HEK293T (cell line): ENCODE measurements around the gene ANKFY1.

Experiments
- ARNT ChIP-seq: fragments of 450-650 bp; IDR thresholded peaks from 2 replicates; pipeline ENCODE4 v1.6.1; 2017; ENCODE audit warnings: mild to moderate bottlenecking
- BHLHE40 ChIP-seq: fragments of 450-650 bp; IDR thresholded peaks from 2 replicates; pipeline ENCODE4 v1.6.1; 2016; ENCODE audit warnings: mild to moderate bottlenecking, moderate library complexity, borderline replicate concordance
- CTBP1 ChIP-seq: fragments of 450-650 bp; IDR thresholded peaks from 2 replicates; pipeline ENCODE4 v1.6.1; 2016; ENCODE audit warnings: borderline replicate concordance
- ELF4 ChIP-seq: fragments of 450-650 bp; IDR thresholded peaks from 2 replicates; pipeline ENCODE4 v1.6.1; 2017; ENCODE audit warnings: antibody characterized with exemption
- FOXA1 ChIP-seq: fragments of 450-650 bp; IDR thresholded peaks from 2 replicates; pipeline ENCODE4 v1.6.1; 2016; ENCODE audit warnings: mild to moderate bottlenecking
- FOXK2 ChIP-seq: fragments of 450-650 bp; IDR thresholded peaks from 2 replicates; pipeline ENCODE4 v1.6.1; 2016; ENCODE audit warnings: mild to moderate bottlenecking
- FOXM1 ChIP-seq: fragments of 450-650 bp; IDR thresholded peaks from 2 replicates; pipeline ENCODE4 v1.6.1; 2017; ENCODE audit warnings: mild to moderate bottlenecking, borderline replicate concordance
- LEF1 ChIP-seq: fragments of 450-650 bp; IDR thresholded peaks from 2 replicates; pipeline ENCODE4 v1.6.1; 2017; ENCODE audit warnings: mild to moderate bottlenecking, borderline replicate concordance
- NFRKB ChIP-seq: fragments of 450-650 bp; IDR thresholded peaks from 2 replicates; pipeline ENCODE4 v1.6.1; 2016; ENCODE audit warnings: mild to moderate bottlenecking, moderate library complexity
- PKNOX1 ChIP-seq: fragments of 450-650 bp; IDR thresholded peaks from 2 replicates; pipeline ENCODE4 v1.6.1; 2016
- SP1 ChIP-seq: fragments of 450-650 bp; IDR thresholded peaks from 2 replicates; pipeline ENCODE4 v1.6.1; 2017
- SUZ12 ChIP-seq: fragments of 450-650 bp; IDR thresholded peaks from 2 replicates; pipeline ENCODE4 v1.6.1; 2016; ENCODE audit warnings: mild to moderate bottlenecking
- TARDBP ChIP-seq: fragments of 450-650 bp; IDR thresholded peaks from 2 replicates; pipeline ENCODE4 v1.6.1; 2016
- ZNF384 ChIP-seq: fragments of 450-650 bp; IDR thresholded peaks from 2 replicates; pipeline ENCODE4 v1.6.1; 2016

GRCh38 chr17:4258867-4259266, 4.9 kb downstream of the ANKFY1 start:
- TF ChIP-seq TARDBP (no peak), SUZ12 (no peak), ARNT (no peak), BHLHE40 (no peak), FOXA1 (no peak), PKNOX1 (no peak), FOXK2 (no peak), CTBP1 (no peak), FOXM1 (no peak), NFRKB (no peak), LEF1 (no peak), SP1 (no peak), ZNF384 (no peak), ELF4 (no peak)
